Measurements from ENCODE around the gene CEP95.
"Not testable (repeated sequence)": the region's sequence is repeated elsewhere in the genome, so short reads cannot be mapped to it uniquely, and the experiment has no call there.

CEP95 gene

DNA sequence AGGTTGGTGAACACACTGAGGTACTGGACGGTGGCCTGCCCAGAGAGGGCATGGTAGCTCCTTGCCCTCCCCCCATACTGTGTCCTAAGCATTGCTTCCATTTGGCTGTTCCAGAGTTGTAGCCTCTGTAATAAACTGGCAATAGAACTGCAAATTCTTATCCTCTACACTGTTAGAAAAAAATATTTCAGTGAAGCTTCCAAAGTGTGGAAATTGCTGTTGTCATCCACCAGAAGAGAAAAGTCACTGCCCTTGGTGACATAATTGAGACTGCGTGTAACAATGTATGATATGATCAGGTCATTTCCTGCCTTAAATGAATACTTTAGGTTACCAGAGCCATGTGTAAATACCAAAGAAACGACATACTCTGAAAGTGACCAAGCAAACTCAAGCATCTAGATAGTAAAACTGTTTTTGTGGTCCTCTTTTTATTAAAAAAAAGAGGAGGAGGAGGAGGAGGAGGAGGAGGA, 65.9 kb downstream of the CEP95 start:
- DNase-seq (ENCODE audit: low read depth in 2 of 3, low spot score in 2 of 3): no peak

DNA sequence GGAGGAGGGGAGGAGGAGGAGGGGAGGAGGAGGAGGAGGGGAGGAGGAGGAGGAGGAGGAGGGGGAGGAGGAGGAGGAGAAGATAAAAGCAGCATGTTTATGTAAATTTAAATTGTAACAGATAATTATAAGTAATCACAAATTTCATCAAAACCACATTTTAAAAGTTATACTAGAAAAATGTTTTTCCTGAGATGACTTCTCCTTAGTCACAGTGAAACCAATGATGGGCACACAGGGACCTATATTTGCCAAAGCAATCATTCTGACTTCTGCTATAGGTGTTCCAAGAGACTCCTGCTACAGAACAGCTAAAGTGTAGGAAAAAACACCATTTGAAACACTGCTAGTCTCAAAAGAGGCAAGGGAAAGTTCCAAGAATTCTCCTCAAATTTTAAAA, 66.4 kb downstream of the CEP95 start:
- DNase-seq (ENCODE audit: low read depth in 2 of 3, low spot score in 2 of 3): no peak

DNA sequence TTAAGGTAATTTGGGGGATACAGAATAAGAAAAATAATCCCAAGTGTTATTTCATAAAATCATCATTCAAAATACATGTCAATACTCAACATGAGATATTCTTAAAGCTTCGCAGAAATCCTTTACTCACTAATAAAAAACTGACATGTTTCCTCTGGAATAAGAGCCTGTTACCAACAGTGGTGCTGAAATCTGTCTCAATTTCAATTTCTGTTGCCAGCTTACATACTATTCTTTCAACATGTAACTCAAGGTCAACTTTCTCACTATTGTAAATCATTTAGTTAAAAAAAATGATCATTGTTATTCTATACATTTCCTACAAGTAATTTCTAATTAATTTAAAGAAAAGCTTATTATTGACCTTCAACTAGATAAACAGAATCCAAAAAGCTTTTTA, 67.9 kb downstream of the CEP95 start:
- DNase-seq (ENCODE audit: low read depth in 2 of 3, low spot score in 2 of 3): no peak

DNA sequence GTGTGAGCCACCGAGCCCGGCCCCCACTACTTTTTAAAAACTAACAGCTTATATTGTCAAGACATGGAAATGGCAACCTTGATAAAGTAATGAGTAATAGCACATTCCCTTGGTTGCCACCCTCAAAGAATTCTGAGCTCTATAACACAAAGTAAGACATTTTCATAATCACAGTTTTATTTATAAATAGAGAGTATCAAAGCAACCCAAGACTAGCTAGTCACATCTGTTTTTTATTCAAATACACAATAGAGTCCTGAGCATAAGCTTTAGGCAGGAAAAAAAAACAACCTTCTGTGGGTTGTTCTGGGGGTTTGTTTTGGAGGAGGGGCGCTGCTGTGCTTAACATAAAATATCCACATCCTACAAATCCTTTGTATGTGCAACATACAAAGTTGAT, 68.7 kb downstream of the CEP95 start:
- DNase-seq (ENCODE audit: low read depth in 2 of 3, low spot score in 2 of 3): no peak

DNA sequence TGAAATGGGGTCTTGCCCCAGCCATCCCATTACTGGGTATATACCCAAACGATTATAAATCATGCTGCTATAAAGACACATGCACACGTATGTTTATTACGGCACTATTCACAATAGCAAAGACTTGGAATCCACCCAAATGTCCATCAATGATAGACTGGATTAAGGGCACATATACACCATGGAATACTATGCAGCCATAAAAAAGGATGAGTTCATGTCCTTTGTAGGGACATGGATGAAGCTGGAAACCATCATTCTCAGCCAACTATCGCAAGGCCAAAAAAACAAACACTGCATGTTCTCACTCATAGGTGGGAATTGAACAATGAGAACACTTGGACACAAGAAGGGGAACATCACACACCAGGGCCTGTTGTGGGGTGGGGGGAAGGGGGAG, 70.2 kb downstream of the CEP95 start:
- DNase-seq (ENCODE audit: low read depth in 2 of 3, low spot score in 2 of 3): not testable (repeated sequence)

DNA sequence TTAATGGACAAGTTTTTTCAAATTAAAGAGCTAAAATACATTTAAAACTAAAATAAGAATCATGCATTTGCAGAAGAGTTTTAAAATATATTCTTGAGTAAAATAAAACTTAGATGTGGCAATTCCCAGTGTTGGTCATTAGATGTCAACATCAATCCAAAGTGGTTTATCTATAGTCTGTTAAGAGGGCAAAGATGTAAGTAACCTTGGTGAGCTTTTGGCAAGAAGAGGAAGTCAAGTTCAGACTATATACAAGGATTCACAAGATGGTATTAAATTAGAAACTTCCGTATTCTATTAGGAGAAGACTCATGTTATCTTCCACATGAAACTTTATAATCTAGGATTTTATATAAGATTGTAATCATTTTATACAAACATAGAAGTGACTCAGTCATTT, 73.1 kb downstream of the CEP95 start:
- no peak for DNase-seq (ENCODE audit: low read depth in 2 of 3, low spot score in 2 of 3)

DNA sequence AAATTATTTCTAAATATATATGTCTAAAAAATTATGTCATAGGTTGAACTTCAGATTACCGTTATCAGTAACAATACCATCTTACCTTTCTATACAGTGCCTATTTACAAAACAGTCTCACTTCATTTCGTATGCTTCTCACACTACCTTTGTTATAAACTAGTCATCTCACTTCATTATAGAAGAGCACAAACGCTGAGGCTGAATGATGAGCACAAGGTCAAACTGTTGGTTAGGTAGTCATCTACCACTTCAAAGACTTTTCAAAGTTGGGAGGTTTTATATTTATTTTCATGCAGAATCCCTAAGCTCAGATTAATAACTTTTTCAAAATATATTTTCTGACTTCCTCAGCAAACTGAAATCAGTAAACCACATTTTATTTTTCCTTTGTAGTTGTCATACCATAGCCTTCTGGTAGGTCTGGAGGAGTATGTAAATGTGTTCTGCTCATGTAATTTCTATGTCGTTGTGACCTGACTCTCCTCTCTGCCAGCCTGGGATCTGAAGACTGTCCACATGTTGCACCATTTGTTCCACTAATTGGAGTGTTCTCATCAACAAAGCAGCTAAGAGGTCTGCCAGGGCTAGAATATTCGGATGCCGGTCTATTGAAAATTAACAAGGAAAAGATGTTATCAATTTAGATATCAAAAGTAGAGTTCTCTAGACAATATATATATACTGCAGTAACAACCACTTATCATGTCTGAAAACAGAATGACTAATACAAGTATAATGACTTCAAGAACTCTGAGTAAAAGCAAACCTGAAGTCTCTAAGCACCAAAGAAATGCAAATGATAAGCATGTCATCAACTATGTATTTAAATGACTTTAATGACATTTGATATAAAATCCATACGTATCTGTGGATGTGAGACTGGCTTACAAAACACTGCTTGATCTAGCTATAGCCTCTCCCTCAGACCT, 73.9 kb downstream of the CEP95 start:
- no peak for DNase-seq (ENCODE audit: low read depth in 2 of 3, low spot score in 2 of 3)

DNA sequence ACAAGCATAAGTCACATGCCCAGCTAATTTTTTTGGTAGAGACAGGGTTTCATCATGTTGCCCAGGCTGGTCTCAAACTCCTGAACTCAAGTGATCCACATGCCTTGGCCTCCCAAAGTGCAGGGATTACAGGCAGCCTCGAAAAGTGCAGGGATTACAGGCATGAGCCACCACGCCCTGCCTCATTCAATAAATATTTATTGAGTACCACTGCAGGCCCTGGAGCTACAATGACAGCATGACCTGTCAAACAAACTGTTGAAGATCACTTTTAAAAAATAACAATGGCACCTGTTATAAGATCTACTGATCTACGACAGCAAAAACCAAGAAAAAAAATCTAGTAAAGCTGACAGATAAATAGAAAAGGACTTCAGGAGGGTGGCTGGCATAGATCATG, 76.3 kb downstream of the CEP95 start:
- DNase-seq (ENCODE audit: low read depth in 2 of 3, low spot score in 2 of 3): no peak

DNA sequence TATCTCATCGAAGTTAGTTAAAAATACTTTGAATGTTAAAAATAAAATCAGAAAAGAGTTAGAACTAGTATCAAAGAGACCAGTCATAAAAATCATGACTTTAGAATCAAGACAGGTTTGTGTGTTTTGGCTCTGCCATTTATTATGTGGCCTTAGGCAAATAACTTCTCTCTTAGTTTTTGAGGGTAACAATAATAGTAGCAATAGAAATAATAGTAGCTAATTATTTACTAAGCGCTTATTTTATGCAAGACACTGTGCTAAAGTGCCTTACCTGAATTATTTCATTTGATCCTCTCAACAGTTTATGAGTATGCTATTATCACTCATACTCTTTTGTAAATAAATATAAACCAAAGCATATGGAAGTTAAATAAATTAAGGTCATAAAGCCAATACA, 78.4 kb downstream of the CEP95 start:
- DNase-seq (ENCODE audit: low read depth in 2 of 3, low spot score in 2 of 3): no peak
